ENCODE results near the gene ISX. TPM values are rescaled to one million over a fixed set of nuclear protein-coding genes. Genes with fewer than 3 reads are reported as not detected.

Gene ISX
- total RNA-seq, 1 donor, result not detected

GRCh38 chr22:35066768-35067167 lies 810 bp downstream of the ISX start:
- DNase-seq (ENCODE audit: insufficient read length, low spot score, missing footprints), result no peak
- no peak overlapping the region for H3K27ac ChIP-seq (ENCODE audit: low read depth, low read length)
- no peak overlapping the region for H2AFZ ChIP-seq (ENCODE audit: low read length)
- H3K36me3 ChIP-seq (ENCODE audit: insufficient read depth, low read length), result no peaks in the 10 kb centered on the region
- TF ChIP-seq CTCF (IDR thresholded peaks at IDR 0.05; ENCODE audit: extremely low read depth, low read depth, low read length), result no peak
- H3K4me3 ChIP-seq (ENCODE audit: insufficient read depth, low read length), result no peak overlapping the region
- no peaks in the 10 kb centered on the region for H4K20me1 ChIP-seq (ENCODE audit: insufficient read depth, low read length)
- H3K4me2 ChIP-seq (ENCODE audit: insufficient read depth, low read length), result no peak overlapping the region
- H3K79me2 ChIP-seq (ENCODE audit: insufficient read depth, low read length), result no peaks in the 10 kb centered on the region
- no peaks in the 10 kb centered on the region for H3K27me3 ChIP-seq (ENCODE audit: insufficient read depth, low read length)
- no peaks in the 10 kb centered on the region for H3K4me1 ChIP-seq (ENCODE audit: insufficient read depth, low read length)
- no peaks in the 10 kb centered on the region for H3K9me3 ChIP-seq (ENCODE audit: low read depth, low read length)

- no peaks in the 10 kb centered on the region for H3K36me3 ChIP-seq (ENCODE audit: insufficient read depth, low read length)
- no peak overlapping the region for H3K27ac ChIP-seq (ENCODE audit: low read depth, low read length)
- no peak overlapping the region for H3K4me3 ChIP-seq (ENCODE audit: insufficient read depth, low read length)
- no peaks in the 10 kb centered on the region for H4K20me1 ChIP-seq (ENCODE audit: insufficient read depth, low read length)
- H2AFZ ChIP-seq (ENCODE audit: low read length), result no peak overlapping the region
- no peak overlapping the region for H3K4me2 ChIP-seq (ENCODE audit: insufficient read depth, low read length)
- H3K27me3 ChIP-seq (ENCODE audit: insufficient read depth, low read length), result no peaks in the 10 kb centered on the region
- no peaks in the 10 kb centered on the region for H3K9me3 ChIP-seq (ENCODE audit: low read depth, low read length)
- no peak for DNase-seq (ENCODE audit: insufficient read length, low spot score, missing footprints)
- H3K79me2 ChIP-seq (ENCODE audit: insufficient read depth, low read length), result no peaks in the 10 kb centered on the region
- no peak for TF ChIP-seq CTCF (IDR thresholded peaks at IDR 0.05; ENCODE audit: extremely low read depth, low read depth, low read length)
- no peaks in the 10 kb centered on the region for H3K4me1 ChIP-seq (ENCODE audit: insufficient read depth, low read length)
These were observed 3.6 kb downstream of the ISX start for GRCh38 chr22:35069541-35069940.

DNA sequence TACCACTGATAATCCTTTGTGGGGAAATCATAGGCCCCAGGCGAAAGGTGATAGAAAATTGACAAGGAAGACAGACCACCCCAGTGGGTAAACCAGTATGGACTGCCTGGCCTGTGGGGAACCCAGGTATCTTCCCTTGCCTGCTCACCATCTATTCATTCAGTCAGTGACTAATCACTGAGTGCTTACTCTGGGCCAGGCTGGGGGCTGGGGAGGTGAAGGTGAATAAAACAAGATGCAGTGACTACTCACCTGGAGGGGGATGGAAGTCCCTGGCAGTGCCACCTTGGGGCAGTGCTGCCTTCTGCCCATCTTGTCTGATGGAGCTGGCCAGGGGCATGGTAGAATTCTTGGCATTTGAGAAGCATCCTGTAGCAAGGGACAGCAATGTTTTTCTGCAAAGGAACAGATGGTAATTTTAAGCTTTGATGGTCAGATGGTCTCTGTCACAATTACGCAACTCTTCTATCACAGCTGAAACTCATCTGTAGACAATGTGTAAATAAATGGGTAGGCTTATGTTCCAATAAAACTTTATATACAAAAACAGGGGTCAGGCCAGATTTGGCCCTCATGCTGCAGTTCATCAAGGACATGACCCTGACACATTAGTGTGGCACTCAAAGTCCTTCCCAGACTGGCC lies 4.6 kb downstream of the ISX start:
- H3K9me3 ChIP-seq (ENCODE audit: low read depth, low read length), result no peaks in the 10 kb centered on the region
- H3K4me3 ChIP-seq (ENCODE audit: insufficient read depth, low read length), result no peak overlapping the region
- no peaks in the 10 kb centered on the region for H3K4me1 ChIP-seq (ENCODE audit: insufficient read depth, low read length)
- no peak for TF ChIP-seq CTCF (IDR thresholded peaks at IDR 0.05; ENCODE audit: extremely low read depth, low read depth, low read length)
- H3K36me3 ChIP-seq (ENCODE audit: insufficient read depth, low read length), result no peaks in the 10 kb centered on the region
- H3K79me2 ChIP-seq (ENCODE audit: insufficient read depth, low read length), result no peaks in the 10 kb centered on the region
- DNase-seq (ENCODE audit: insufficient read length, low spot score, missing footprints), result no peak
- H4K20me1 ChIP-seq (ENCODE audit: insufficient read depth, low read length), result no peaks in the 10 kb centered on the region
- no peak overlapping the region for H3K4me2 ChIP-seq (ENCODE audit: insufficient read depth, low read length)
- no peaks in the 10 kb centered on the region for H3K27me3 ChIP-seq (ENCODE audit: insufficient read depth, low read length)
- no peak overlapping the region for H2AFZ ChIP-seq (ENCODE audit: low read length)
- no peak overlapping the region for H3K27ac ChIP-seq (ENCODE audit: low read depth, low read length)

DNA sequence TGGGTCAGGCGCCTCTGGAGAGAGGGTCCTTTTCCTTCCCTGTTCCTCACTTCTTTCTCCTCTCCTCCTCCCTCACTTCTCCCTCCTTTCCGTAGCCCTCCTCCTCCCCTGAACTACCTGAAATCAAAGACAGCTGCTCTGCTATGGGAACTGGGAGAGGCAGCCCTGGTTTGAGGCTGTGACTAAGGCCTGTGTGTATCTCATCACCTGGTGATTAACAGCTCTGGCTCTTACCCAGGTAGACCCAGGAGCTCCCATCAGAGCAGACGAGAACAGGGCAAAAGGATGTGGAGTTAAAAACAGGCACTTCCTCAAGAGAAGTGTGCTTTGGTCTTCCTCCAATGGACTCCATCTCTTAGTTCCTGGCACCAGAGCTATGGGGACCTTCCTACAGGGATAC lies 5.8 kb downstream of the ISX start:
- Histone ChIP-seq H3K4me1 (ENCODE audit: insufficient read depth, low read length) (no peaks in the 10 kb centered on the region), H2AFZ (ENCODE audit: low read length) (no peak overlapping the region), H3K36me3 (ENCODE audit: insufficient read depth, low read length) (no peaks in the 10 kb centered on the region), H4K20me1 (ENCODE audit: insufficient read depth, low read length) (no peaks in the 10 kb centered on the region), H3K79me2 (ENCODE audit: insufficient read depth, low read length) (no peaks in the 10 kb centered on the region), H3K9me3 (ENCODE audit: low read depth, low read length) (no peaks in the 10 kb centered on the region), H3K4me3 (ENCODE audit: insufficient read depth, low read length) (no peak overlapping the region), H3K27me3 (ENCODE audit: insufficient read depth, low read length) (no peaks in the 10 kb centered on the region), H3K4me2 (ENCODE audit: insufficient read depth, low read length) (no peak overlapping the region), H3K27ac (ENCODE audit: low read depth, low read length) (no peak overlapping the region)
- no peak for DNase-seq (ENCODE audit: insufficient read length, low spot score, missing footprints)
- no peak for TF ChIP-seq CTCF (IDR thresholded peaks at IDR 0.05; ENCODE audit: extremely low read depth, low read depth, low read length)

Measured in osteoblast (primary cell).